ENCODE measurements around the gene VN1R2. TPM values are rescaled to one million over a fixed set of nuclear protein-coding genes. Genes with fewer than 3 reads are reported as not detected.
"Not testable (repeated sequence)": the region's sequence is repeated elsewhere in the genome, so short reads cannot be mapped to it uniquely, and the experiment has no call there.

Gene VN1R2, protein sequence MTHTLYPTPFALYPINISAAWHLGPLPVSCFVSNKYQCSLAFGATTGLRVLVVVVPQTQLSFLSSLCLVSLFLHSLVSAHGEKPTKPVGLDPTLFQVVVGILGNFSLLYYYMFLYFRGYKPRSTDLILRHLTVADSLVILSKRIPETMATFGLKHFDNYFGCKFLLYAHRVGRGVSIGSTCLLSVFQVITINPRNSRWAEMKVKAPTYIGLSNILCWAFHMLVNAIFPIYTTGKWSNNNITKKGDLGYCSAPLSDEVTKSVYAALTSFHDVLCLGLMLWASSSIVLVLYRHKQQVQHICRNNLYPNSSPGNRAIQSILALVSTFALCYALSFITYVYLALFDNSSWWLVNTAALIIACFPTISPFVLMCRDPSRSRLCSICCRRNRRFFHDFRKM
- polyA plus RNA-seq (2011; rRNA removed) (not detected in 2 replicates), polyA minus RNA-seq (2011; rRNA and poly(A)+ RNA removed) (not detected in 2 replicates)

DNA sequence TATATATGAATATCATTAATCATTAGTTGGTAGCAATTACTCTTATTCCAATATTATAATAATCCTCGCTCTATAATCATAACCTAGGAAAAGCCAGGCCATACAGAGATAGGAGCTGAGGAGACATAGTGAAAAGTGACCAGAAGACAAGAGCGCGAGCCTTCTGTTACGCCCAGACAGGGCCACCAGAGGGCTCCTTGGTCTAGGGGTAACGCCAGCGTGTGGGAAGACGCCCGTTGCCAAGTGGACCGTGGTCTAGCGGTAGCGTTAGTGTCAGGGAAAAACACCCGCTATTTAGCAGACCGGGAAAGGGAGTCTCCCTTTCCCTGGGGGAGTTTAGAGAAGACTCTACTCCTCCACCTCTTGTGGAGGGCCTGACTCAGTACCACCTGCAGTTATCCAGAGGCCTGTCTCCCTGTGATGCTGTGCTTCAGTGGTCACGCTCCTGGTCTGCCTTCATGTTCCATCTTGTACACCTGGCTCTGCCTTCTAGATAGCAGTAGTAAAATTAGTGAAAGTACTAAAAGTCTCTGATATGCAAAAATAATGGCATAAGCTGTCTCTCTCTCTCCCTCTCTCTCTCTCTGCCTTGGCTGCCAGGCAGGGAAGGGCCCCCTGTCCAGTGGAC lies at the start of gene VN1R2:
Gene VN1R2 (plus strand): TSS at position 578 of the 628 bp plus-strand sequence. CDS start 84 bp downstream, outside the sequence.
- H3K4me3 ChIP-seq (ENCODE audit: low read depth, low read length); CTCF ChIA-PET; DNase-seq (ENCODE audit: low read depth, low spot score); H3K27ac ChIP-seq (ENCODE audit: low read depth, low read length); POLR2A ChIA-PET; H3K27me3 ChIP-seq (ENCODE audit: control insufficient read depth, insufficient read depth, low read length): not testable (repeated sequence)
- H3K9me3 ChIP-seq (ENCODE audit: control insufficient read depth, insufficient read depth, low read length) = peaks cover 24% of the 10 kb centered on the region

DNA sequence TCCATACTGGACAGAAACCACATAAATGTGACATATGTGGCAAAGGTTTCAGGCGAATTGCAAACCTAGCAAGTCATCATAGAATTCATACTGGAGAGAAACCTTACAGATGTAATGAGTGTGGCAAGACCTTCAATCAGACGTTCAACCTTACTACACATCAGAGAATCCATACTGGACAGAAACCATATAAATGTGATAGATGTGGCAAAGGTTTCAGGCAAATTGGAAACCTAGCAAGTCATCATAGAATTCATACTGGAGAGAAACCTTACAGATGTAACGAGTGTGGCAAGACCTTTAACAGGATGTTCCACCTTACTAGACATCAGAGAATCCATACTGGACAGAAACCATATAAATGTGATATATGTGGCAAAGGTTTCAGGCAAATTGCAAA lies 46.5 kb upstream of the VN1R2 start:
- POLR2A ChIA-PET; H3K27ac ChIP-seq (ENCODE audit: low read depth, low read length); H3K4me3 ChIP-seq (ENCODE audit: low read depth, low read length); CTCF ChIA-PET; H3K27me3 ChIP-seq (ENCODE audit: control insufficient read depth, insufficient read depth, low read length); DNase-seq (ENCODE audit: low read depth, low spot score): not testable (repeated sequence)
- H3K9me3 ChIP-seq (ENCODE audit: control insufficient read depth, insufficient read depth, low read length) = peaks cover 39% of the 10 kb centered on the region

DNA sequence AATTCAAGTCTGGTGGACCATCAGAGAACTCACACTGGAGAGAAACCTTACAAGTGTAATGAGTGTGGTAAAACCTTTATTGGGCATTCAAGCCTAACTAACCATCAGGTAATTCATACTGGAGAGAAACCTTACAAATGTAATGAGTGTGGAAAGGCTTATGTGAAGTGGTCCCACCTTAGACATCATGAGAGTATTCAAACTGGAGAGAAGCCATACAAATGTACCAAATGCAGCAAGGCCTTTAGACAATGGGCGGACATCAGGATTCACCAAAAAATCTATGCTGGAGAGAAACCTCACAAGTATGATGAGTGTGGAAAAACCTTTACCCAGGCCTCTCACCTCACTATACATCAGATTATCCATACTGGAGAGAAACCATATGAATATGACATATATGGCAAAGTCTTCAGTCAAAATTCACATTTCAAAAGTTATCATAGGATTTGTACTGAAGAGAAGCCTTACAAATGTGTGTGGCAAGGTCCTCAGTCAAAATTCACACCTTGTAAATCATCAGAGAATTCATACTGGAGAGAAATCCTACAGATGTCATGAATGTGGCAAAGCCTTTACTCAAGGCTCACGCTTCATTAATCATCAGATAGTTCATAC lies 45.3 kb upstream of the VN1R2 start:
- POLR2A ChIA-PET = no interaction called here
- H3K9me3 ChIP-seq (ENCODE audit: control insufficient read depth, insufficient read depth, low read length) = peaks cover 49% of the 10 kb centered on the region
- H3K4me3 ChIP-seq (ENCODE audit: low read depth, low read length) = no peak overlapping the region

DNA sequence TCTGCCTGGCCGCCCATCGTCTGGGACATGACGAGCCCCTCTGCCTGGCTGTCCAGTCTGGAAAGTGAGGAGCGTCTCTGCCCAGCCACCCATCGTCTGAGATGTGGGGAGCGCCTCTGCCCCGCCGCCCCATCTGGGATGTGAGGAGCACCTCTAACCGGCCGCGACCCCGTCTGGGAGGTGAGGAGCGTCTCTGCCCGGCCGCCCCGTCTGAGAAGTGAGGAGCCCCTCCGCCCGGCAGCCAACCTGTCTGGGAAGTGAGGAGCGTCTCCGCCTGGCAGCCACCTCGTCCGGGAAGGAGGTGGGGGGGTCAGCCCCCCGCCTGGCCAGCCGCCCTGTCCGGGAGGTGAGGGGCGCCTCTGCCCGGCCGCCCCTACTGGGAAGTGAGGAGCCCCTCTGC lies 35.4 kb upstream of the VN1R2 start:
- H3K9me3 ChIP-seq (ENCODE audit: control insufficient read depth, insufficient read depth, low read length) = peaks cover 49% of the 10 kb centered on the region
- H3K27me3 ChIP-seq (ENCODE audit: control insufficient read depth, insufficient read depth, low read length); H3K27ac ChIP-seq (ENCODE audit: low read depth, low read length); DNase-seq (ENCODE audit: low read depth, low spot score); POLR2A ChIA-PET; H3K4me3 ChIP-seq (ENCODE audit: low read depth, low read length); CTCF ChIA-PET: not testable (repeated sequence)

More for the DNA sequence above, 45.3 kb upstream of the VN1R2 start:
- CTCF ChIA-PET = no interaction called here
- TF ChIP-seq, protein P1, sequence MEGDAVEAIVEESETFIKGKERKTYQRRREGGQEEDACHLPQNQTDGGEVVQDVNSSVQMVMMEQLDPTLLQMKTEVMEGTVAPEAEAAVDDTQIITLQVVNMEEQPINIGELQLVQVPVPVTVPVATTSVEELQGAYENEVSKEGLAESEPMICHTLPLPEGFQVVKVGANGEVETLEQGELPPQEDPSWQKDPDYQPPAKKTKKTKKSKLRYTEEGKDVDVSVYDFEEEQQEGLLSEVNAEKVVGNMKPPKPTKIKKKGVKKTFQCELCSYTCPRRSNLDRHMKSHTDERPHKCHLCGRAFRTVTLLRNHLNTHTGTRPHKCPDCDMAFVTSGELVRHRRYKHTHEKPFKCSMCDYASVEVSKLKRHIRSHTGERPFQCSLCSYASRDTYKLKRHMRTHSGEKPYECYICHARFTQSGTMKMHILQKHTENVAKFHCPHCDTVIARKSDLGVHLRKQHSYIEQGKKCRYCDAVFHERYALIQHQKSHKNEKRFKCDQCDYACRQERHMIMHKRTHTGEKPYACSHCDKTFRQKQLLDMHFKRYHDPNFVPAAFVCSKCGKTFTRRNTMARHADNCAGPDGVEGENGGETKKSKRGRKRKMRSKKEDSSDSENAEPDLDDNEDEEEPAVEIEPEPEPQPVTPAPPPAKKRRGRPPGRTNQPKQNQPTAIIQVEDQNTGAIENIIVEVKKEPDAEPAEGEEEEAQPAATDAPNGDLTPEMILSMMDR (IDR thresholded peaks at IDR 0.05; ENCODE audit: low read depth, low read length) = no peak
- Histone ChIP-seq H3K27ac (ENCODE audit: low read depth, low read length) (no peak overlapping the region), H3K27me3 (ENCODE audit: control insufficient read depth, insufficient read depth, low read length) (no peaks in the 10 kb centered on the region)
- DNase-seq (ENCODE audit: low read depth, low spot score) = no peak

DNA sequence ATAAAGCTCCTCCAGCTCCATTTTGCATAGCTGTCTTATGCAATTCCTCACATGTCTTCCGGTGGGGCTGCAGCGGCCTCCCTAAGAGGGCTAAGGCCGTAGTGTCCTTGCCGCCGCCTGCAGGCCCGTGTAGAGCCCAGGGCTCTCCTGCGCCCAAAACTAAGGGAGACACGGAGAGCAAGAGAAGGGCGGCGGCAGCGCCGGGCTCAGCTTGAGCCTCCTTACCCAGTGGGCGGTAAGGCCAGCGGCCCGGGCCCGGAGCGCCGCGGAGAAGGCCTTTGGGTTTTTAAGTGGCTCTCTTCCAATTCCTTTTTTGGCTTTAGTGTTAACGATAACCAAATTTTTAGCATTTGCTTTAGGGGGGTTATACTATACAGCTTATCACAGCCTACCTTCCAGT lies 33.5 kb upstream of the VN1R2 start:
- no peak overlapping the region for H3K27ac ChIP-seq (ENCODE audit: low read depth, low read length)
- H3K4me3 ChIP-seq (ENCODE audit: low read depth, low read length) = no peak overlapping the region
- TF ChIP-seq, protein P1 (IDR thresholded peaks at IDR 0.05; ENCODE audit: low read depth, low read length) = no peak
- DNase-seq (ENCODE audit: low read depth, low spot score) = no peak
- H3K9me3 ChIP-seq (ENCODE audit: control insufficient read depth, insufficient read depth, low read length) = peaks cover 52% of the 10 kb centered on the region
- ChIA-PET CTCF (no interaction called here), POLR2A (interaction anchor here (0.6 kb wide), 1 partner anchor 133 kb away, joined by 4 read pairs; no protein-coding TSS in a partner anchor)
- H3K27me3 ChIP-seq (ENCODE audit: control insufficient read depth, insufficient read depth, low read length) = no peaks in the 10 kb centered on the region

DNA sequence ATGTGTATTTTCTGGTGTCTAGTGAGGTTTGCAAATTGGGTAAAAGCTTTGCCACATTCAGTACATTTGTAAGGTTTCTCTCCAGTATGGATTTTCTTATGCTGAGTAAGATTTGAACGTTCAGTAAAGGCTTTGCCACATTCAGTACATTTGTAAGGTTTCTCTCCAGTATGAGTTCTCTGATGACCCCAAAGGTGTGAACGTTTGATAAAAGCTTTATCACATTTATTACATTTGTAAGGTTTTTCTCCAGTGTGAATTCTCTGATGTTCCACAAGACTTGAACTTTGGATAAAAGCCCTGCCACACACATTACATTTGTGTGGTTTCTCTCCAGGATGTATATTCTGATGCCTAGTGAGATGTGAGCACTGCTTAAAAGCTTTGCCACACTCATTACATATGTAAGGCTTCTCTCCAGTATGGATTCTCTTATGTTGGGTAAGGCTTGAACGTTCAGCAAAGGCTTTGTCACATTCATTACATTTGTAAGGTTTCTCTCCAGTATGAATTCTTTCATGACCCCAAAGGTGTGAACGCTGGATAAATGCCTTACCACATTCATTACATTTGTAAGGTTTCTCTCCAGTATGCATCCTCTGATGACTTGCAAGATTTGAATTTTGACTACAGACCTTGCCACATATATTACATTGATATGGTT lies 20.8 kb upstream of the VN1R2 start:
- ChIA-PET CTCF (no interaction called here), POLR2A (no interaction called here)
- TF ChIP-seq, protein P1 (IDR thresholded peaks at IDR 0.05; ENCODE audit: low read depth, low read length) = no peak
- Histone ChIP-seq H3K27ac (ENCODE audit: low read depth, low read length) (no peak overlapping the region), H3K9me3 (ENCODE audit: control insufficient read depth, insufficient read depth, low read length) (peaks cover 48% of the 10 kb centered on the region), H3K4me3 (ENCODE audit: low read depth, low read length) (no peak overlapping the region), H3K27me3 (ENCODE audit: control insufficient read depth, insufficient read depth, low read length) (no peaks in the 10 kb centered on the region)
- DNase-seq (ENCODE audit: low read depth, low spot score) = no peak
